Inflammatory macrophage (primary cell): Measurements from ENCODE around the gene CENPC.
A peak's percentile ranks its signal among the peaks of the same experiment; 100 is the strongest.
"Not testable (repeated sequence)": the region's sequence is repeated elsewhere in the genome, so short reads cannot be mapped to it uniquely, and the experiment has no call there.

Source experiments
- DNase-seq, 2 donors: peaks; one replicate each; pipeline ENCODE4 v3.0.0-alpha.2; 2020 to 2022

Gene CENPC

DNA sequence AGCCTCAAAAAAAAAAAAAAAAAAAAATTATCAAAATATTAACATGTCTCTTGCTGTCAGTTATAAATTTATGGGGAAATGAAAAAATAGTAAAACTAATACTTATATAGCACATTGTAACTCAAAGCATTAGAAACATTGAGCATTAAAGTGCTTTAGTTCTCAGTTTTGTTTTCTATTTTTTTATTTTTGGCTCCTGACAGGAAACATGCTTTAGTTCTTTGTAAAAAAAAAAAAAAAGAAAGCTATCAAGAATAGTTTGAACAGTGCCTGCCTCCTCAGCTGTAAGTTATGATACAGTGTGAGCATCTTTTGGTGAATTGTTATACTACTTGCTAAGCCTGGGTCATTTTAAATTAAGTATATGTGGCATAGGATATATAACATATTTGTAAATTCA lies 5.1 kb upstream of the CENPC start:
- DNase-seq = no peak

GRCh38 chr4:67549123-67549522 lies 3.8 kb upstream of the CENPC start:
- peak; percentile 16 to 44 for DNase-seq

DNA sequence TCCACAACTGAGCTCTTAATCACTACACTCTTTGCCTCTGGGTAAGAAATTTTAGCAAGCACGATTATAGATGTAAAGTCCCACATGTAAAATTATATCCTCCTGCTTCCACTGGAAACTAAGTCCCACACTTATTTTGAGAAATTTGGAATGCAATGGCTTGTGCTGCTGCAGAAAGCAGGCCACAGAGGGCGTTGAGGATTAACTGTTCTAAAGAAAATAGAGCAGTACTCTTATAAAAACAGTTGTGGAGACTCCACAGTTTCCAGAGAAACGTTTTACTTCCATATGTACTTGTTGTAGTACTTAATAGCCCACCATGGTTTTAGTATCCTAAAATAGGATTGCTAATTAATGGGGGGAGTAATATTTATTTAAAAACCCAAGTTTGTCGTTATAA lies 1.7 kb upstream of the CENPC start:
- DNase-seq = no peak

DNA sequence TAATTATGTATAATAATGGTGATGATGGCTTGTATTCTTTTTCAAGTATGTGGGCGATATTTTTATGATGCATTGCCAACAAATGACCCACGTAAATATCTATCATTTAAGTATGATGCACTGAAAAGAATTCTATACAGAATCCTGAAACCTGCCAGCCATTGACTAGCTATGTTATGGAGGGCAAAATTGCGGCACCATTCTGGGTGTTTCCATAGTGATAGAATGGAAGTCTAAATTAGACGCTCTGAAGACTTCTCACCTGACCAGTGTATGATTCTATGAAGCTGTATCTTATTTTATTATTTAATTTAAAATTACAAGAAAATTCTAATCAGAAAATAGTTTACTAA lies 677 bp upstream of the CENPC start:
- DNase-seq = no peak

DNA sequence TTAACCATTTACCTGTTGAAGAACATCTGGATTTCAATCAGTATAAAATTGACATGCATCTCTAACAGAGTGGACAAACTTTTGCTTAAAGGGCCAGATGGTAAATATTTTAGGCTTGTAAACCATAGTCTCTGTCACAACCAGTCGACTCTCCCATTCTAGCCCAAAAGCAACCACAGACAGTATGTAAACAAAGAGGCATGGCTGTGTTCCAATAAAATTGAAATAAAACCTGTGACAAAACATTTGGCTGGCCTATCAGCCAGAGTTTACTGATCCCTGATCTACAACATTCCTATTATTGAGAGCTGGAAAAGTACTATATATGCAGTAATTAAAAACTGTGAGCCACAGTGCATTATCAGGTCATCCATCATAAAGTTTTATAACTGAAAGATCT lies 3.2 kb downstream of the CENPC start:
- no peak for DNase-seq

DNA sequence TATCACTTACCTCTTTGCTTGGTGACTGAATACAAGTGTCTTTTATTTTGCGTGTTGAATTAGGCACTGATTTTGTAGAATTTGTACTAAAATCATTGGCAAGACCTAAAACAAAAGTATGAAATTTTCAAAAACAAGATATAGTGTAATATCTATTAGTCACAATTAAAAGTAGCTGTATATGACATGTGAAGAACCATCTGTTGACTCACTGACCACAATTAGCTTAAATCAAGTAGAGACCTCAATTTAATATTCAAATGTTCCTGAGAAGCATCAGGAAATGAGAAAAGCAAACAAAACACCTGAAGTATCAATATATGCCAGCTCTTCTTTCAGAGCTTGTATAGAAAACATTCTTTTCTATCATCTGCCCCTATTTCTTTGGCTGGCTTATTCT lies 5.5 kb downstream of the CENPC start:
- no peak for DNase-seq

DNA sequence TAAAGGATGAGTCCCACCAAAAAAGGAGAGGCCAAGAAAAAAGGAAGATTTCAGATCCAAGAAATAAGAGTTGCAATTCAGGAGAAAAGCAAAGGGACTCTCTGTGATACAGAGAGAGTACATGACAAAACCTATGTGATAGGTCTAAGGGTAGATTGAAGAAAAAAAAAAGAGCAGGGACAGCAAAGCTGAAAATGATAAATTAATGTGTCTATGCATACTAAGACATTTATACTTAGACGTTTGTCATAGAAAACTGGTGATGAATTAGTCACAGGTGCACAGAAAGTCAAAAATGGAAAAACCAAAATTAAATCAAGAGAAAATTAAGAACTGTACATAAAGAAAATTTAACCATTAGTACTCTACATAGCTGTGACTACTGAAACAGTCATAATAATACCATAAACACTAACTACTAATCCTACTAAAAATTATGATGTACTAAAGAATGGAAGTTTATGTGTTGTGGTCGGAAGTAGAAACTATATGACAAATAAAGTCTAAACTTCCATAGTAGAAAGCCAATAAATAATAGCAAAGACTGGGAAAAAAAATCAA lies 9.9 kb downstream of the CENPC start:
- DNase-seq = no peak

- DNase-seq = no peak
These were observed 12.2 kb downstream of the CENPC start for GRCh38 chr4:67533112-67533511.

DNA sequence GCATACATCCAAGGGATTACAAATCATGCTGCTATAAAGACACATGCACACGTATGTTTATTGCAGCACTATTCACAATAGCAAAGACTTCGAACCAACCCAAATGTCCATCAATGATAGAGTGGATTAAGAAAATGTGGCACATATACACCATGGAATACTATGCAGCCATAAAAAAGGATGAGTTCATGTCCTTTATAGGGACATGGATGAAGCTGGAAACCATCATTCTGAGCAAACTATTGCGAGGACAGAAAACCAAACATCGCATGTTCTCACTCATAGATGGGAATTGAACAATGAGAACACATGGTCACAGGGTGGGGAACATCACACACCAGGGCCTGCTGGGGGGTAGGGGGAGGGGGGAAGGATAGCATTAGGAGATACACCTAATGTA lies 12.9 kb downstream of the CENPC start:
- not testable (repeated sequence) for DNase-seq

GRCh38 chr4:67531379-67531962 lies 13.8 kb downstream of the CENPC start:
- no peak for DNase-seq

GRCh38 chr4:67524140-67524539 lies 21.2 kb downstream of the CENPC start:
- not testable (repeated sequence) for DNase-seq

DNA sequence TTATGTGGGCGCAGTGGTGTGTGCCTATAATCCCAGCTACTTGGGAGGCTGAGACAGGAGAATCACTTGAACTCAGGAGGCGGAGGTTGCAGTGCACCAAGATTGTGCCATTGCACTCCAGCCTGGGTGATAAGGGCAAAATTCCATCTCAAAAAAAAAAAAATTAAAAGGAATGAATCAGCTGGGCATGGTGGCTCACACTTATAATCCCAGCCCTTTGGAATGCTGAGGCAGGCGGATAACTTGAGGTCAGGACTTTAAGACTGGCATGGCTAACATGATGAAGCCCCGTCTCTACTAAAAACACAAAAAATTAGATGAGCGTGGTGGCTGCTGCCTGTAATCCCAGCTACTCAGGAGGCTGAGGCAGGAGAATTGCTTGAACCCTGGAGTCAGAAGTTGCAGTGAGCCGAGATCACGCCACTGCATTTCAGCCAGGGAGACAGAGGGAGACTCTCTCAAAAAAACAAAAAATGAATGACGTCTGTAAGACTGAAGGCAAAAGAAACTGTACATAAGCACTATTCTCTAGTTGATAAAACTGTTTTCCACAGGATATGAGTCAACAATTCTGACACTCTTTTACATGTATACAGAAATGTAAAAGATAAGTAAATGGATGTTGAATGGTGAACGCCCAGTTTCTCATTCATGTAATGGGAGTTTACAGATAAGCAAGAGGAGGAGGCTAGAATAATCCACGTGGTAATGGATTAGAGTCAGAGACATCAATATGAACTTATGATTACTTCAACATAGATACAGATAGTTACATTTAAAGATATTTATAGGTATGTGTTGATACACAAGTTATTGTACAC lies 22.2 kb downstream of the CENPC start:
- no peak for DNase-seq

DNA sequence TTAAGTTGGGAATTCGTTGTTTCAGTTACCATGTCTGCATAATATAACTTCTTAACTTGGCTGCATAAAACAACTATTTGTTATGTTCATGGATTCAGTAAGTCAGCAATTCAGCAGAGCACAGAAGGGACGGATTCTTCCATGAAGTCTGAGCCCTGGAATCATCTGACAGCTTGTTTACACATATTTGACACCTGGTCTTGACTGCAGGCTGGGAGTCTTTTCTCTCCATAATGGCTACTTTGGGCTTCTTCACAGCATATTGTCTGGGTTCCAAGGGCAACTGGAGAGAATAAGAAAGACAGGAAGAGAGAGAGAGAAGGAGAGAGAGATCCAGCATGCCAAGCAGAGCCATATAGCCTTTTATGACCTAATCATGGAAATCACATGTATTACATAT lies 23.1 kb downstream of the CENPC start:
- DNase-seq = no peak

GRCh38 chr4:67521506-67521905 lies 23.8 kb downstream of the CENPC start:
- DNase-seq = no peak

DNA sequence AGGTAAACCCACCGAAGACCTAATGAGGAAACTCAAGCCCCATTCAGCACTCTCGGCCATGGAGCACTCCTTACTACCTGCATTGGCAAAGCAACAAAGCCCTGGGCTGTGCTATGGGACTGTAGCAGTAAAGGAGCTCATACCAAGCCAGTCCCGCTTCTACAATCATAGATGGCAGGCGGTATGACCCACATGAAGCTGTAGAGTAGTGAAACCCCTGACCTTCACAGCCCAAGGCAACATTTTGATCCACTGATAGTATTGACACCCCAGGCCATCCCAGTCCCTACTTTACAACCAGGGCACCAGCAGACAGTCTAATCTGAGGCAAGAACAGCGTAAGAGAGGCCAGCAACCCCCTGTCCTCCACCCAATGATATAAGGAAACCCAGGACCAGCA lies 25.2 kb downstream of the CENPC start:
- DNase-seq = no peak

- peak in 1 of 2 donors; percentile 17 for DNase-seq
These were observed 32.8 kb downstream of the CENPC start for GRCh38 chr4:67512501-67512900.

DNA sequence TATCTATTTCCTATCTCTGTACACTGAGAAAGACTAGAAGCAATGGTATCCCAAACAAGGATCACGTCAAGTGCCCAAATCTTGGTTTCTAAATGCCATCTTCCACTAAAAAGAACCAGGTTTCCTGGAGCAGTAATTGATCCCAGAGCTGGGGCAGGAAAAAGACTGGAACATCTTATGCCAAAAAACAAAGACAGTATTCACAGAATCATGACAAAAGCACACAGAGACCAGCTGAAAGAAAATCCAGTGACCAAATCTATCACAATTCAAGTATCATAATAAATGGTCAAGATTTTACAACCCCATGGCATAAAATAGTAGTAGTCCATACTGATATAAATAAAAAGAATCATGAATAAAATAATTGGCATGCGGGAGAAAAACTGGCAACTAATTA lies 44.9 kb downstream of the CENPC start:
- DNase-seq = no peak

DNA sequence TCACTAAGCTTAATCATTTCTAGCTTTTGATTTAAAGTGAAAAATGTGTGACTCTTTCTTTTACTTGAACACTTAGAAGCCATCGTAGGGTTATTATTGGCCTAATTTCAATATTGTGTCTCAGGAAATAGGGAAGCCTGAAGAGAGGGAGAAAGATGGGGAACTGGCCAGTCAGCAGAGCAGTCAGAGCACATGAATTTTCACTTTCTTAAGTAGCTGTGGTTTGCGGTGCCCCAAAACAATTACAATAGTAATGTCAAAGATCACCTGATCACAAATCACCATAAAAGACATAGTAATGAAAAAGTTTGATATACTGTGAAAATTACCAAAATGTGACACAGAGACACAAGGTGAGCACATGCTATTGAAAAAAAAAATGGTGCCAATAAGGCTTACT lies 45.5 kb downstream of the CENPC start:
- peak; percentile 30 to 35 for DNase-seq

DNA sequence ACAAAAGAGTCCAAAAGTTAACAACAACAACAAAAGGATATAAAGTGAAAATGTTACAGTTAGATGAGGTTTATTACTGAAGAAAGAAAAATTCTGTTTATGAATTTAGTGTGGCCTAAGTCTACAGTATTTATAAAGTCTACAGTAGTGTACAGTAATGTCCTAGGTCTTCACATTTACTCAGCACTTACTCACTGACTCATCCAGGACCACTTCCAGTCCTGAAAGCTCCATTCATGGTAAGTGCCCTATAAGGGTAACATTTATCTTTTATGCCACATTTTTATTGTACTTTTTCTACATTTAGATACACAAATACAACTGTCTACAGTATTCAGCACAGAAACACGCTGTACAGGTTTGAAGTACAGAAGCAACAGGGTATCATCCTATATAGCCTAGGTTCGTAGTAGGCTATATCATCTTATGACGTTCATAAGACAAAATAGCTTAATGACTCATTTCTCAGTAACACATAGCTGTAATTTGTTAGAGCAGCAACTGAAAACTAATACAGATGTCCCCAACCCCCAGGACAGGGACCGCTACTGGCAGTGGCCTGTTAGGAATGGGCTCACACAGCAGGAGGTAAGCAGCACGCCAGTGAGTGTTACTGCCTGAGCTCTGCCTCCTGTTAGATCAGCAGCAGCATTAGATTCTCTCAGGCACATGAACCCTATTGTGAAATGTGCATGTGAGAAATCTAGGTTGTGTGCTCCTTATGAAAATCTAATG lies 61.3 kb downstream of the CENPC start:
- no peak for DNase-seq

- DNase-seq = no peak
These were observed 64.5 kb downstream of the CENPC start for GRCh38 chr4:67480810-67481209.

DNA sequence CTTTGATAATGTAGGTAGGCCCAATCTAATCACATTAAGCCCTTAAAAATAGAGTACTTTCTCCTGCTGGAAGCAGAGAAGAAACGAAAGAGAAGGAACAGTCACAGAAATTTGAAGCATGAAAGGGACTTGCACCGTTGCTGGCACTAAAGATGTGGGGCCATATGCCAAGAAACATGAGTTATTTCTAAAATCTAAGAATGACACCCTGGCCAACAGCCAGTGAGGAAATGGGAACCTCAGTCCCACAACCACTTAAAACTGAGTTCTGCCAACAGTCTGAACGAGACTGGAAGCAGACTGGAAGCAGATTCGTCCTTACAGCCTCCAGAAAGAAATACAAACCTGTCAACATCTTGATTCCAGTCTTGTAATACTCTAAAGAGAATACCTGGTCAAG lies 70.1 kb downstream of the CENPC start:
- no peak for DNase-seq

DNA sequence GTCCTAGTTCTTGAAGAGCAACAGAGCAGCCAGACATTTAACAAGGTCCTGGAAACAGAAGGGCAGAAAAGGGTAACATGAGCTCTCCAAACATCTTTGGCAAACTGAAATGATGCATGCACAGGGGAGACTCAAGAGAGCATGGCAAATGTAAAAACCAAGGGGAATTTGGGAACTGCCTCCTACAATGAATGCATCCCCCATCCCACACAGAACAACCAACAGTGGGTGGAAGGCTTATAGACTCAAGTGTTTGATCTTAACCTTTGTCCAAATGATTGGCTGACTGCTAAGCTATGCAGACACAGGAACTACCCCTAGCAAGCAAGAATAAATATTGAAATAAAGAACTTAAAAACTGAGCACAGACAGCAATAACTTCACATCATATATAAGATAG lies 74.4 kb downstream of the CENPC start:
- peak in 1 of 2 donors; percentile 57 for DNase-seq

DNA sequence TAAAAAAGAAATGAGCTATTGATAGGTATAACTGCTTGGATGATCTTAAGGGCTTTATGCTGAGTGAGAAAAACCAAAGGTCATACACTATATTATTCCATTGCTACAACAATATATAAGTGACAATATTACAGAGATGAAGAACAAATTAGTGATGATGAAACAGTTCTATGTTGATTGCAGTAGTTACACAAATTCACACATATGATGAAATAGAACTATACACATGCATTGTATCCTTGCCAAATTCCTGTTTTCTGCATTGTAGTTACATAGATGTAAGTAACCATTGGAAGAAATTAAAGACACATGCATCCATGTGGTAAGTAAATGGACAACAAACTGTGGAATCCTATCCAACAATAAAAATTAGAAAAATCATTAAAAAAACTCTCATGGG lies 76.5 kb downstream of the CENPC start:
- DNase-seq = peak in 1 of 2 donors; percentile 67

DNA sequence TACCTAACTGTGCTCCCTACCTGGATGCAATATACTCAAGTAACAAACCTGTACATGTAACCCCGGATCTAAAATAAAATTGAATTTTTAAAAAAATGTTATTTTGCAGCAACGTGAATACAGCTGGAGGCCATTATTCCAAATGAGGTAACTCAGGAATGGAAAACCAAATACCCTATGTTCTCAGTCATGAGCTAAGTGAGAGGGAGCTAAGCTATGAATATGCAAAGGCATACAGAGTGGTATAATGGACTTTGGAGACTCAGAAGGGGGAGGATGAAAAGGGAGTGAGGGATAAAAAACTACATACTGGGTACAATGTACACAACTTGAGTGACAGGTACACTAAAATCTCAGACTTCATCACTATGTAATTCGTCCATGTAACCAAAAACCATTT lies 78.6 kb downstream of the CENPC start:
- no peak for DNase-seq
